Neural crest cell (in vitro differentiated cells): Measurements from ENCODE around the gene EEF1G. TPM values are rescaled to one million over a fixed set of nuclear protein-coding genes. Genes with fewer than 3 reads are reported as not detected.

ENCODE experiments used
- DNase-seq: peaks from one replicate; pipeline ENCODE4 v3.0.0; 2021; ENCODE audit warnings: low read depth, mixed read lengths, low spot score
- H3K27ac Mint-ChIP-seq: one replicate; pipeline ENCODE4 v1.8.0; 2021; ENCODE audit warnings: mild to moderate bottlenecking, mixed read lengths; ENCODE audit not compliant: unreplicated experiment
- H3K27me3 Mint-ChIP-seq: 2 replicates; pipeline ENCODE4 v1.8.0; 2021; ENCODE audit warnings: low read depth, mild to moderate bottlenecking, mixed read lengths
- H3K36me3 Mint-ChIP-seq: 2 replicates; pipeline ENCODE4 v1.8.0; 2021; ENCODE audit warnings: low read depth, mild to moderate bottlenecking, mixed read lengths
- H3K4me1 Mint-ChIP-seq: 2 replicates; pipeline ENCODE4 v1.8.0; 2021; ENCODE audit warnings: mixed read lengths
- H3K4me3 Mint-ChIP-seq: one replicate; pipeline ENCODE4 v1.8.0; 2021; ENCODE audit warnings: mild to moderate bottlenecking, mixed read lengths
- H3K9me3 Mint-ChIP-seq: 2 replicates; pipeline ENCODE4 v1.8.0; 2021; ENCODE audit warnings: mixed read lengths
- total RNA-seq: library from RNA; stranded (reverse); gene quantifications from 2 replicates; pipeline ENCODE4 v1.2.1, GENCODE V29; 2021
- TF ChIP-seq, protein P1 (sequence below): fragments of 200-600 bp; sonication (generic); conservative IDR thresholded peaks from 2 replicates; pipeline ENCODE4 v1.5.0; 2021; ENCODE audit warnings: antibody characterized with exemption, mild to moderate bottlenecking

EEF1G gene
- total RNA-seq, 1 donor from 2014 or later: 2,024 TPM

DNA sequence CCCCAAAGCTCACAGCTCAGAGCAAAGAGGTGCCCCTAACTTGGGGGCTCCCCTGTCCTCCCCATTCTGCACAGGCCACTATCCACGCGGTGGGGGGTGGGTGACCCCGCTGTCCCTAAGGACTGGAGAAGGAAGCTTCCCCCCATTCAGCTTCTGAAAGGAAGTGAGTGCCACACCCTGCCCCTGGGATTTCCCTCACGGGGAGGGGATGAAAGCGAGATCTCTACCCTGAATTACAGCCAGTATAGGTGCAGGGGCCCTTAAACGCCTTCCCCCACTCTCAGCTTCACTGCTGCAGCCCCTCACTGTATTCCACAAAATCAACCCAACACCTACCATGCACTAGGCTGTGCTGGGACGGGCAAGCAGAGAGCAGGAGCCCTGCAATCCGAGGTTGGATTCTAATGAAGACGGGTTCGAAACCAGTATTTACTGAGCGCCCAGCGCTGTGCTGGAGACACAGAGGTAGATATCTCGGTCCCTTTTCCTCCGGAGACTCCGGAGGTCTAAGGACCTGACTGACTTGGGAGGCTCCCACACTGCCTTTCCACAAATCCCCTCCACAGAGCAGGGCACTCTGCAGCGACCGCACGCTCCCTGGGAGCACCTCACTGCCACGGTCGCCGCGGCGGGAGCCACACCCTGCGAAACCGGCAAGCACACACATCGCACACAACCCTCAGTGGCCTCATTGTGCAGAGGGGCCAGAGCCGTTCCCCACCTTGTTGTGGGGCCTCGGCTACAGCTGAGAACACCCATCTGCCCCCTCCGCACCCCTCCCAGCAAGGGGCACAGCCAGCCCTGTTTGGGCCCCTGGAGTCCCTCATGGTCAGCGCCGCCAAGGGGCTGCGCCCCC lies 28.9 kb downstream of the EEF1G start:
- Mint-ChIP-seq H3K36me3 (no peaks in the 10 kb centered on the region), H3K4me3 (peak overlapping the region; percentile 67), H3K27me3 (peaks cover 87% of the 10 kb centered on the region), H3K9me3 (no peaks in the 10 kb centered on the region), H3K27ac (no peak overlapping the region), H3K4me1 (peaks cover 18% of the 10 kb centered on the region)
- TF ChIP-seq, protein P1, sequence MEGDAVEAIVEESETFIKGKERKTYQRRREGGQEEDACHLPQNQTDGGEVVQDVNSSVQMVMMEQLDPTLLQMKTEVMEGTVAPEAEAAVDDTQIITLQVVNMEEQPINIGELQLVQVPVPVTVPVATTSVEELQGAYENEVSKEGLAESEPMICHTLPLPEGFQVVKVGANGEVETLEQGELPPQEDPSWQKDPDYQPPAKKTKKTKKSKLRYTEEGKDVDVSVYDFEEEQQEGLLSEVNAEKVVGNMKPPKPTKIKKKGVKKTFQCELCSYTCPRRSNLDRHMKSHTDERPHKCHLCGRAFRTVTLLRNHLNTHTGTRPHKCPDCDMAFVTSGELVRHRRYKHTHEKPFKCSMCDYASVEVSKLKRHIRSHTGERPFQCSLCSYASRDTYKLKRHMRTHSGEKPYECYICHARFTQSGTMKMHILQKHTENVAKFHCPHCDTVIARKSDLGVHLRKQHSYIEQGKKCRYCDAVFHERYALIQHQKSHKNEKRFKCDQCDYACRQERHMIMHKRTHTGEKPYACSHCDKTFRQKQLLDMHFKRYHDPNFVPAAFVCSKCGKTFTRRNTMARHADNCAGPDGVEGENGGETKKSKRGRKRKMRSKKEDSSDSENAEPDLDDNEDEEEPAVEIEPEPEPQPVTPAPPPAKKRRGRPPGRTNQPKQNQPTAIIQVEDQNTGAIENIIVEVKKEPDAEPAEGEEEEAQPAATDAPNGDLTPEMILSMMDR: no peak
- no peak for DNase-seq

DNA sequence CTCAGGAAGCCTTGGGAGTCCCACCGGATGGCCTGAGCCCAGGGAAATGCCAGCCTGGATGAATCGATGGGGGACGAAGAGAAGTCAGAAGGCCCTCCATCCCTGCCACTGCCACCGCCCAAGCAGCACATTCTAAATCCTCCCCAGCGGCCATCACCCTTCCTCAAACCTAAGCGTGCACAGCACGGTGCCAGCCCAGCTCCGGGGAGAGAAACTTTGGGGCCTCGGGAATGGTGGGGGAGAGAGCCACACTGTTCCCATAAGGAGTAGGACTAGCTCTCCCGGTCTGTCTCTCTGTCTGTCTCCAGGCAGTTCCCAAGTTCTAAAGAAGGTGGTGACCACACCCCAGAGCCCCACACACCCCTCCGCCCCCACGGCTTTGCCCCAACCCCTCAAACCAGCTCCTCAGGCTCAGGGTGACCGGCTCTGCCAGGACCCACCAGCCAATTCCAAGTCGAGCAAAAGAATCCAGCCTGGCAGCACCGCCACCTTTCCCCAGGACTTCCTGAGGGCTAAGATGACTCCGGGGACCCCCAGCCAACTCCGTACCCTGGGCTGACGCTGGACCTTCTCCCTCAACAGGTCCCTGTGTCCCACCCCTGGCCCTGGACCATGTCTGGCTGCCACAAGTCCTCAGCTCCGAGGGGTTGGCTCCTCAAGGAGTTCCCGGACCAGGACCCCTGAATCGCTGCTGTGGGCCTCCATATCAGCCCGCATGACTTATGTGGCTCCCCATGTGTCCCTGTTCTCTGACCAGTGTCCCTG lies 29.8 kb downstream of the EEF1G start:
- no peaks in the 10 kb centered on the region for H3K36me3 Mint-ChIP-seq
- H3K27ac Mint-ChIP-seq: no peak overlapping the region

DNA sequence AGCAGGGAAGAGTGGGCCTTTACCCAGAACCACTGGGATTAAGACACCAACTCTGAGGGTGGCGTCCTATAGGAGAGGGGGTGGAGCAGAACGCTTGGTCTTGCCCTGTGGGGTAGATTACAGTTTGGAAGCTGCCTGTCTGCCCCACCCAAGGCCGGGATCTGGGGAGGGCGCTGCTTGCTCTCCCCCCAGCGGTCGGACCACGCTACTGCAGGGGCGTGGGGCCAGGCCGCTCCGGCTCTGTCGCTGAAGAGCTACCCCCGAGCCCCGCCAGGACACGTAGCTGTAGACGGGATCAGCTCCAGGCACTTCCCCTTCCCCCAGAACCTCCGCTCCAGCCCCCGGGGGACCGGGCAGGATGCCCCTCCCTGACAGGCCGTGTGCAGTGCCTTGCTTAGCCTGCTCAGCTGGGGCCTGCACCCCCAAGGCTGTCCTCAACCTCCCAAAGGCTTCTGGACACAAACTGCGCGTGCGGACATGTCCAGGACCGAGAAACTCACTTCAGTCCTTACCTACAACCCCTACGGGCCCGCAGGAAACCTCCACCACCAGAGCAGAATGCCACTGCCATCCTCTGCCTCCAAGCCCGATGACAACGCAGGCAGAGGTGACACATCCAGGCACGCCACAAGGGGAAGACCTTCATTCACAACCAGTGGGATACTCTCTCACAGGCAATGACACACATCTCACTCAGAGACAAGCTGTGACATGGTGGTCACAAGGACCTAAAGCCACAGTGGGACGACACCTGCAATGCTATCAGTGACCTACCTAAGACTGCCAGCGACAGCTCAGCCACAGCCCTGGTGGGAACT lies 30.7 kb downstream of the EEF1G start:
- DNase-seq: peak; percentile 83
- TF ChIP-seq, protein P1: peak; percentile 98
- Mint-ChIP-seq H3K27me3 (peaks cover 68% of the 10 kb centered on the region), H3K27ac (no peak overlapping the region), H3K36me3 (no peaks in the 10 kb centered on the region), H3K4me1 (peaks cover 16% of the 10 kb centered on the region), H3K4me3 (no peak overlapping the region), H3K9me3 (no peaks in the 10 kb centered on the region)

More for the DNA sequence above, 29.8 kb downstream of the EEF1G start:
- no peaks in the 10 kb centered on the region for H3K9me3 Mint-ChIP-seq
- H3K4me3 Mint-ChIP-seq: no peak overlapping the region
- DNase-seq: no peak
- H3K4me1 Mint-ChIP-seq: peaks cover 18% of the 10 kb centered on the region
- TF ChIP-seq, protein P1: no peak
- H3K27me3 Mint-ChIP-seq: peaks cover 77% of the 10 kb centered on the region

DNA sequence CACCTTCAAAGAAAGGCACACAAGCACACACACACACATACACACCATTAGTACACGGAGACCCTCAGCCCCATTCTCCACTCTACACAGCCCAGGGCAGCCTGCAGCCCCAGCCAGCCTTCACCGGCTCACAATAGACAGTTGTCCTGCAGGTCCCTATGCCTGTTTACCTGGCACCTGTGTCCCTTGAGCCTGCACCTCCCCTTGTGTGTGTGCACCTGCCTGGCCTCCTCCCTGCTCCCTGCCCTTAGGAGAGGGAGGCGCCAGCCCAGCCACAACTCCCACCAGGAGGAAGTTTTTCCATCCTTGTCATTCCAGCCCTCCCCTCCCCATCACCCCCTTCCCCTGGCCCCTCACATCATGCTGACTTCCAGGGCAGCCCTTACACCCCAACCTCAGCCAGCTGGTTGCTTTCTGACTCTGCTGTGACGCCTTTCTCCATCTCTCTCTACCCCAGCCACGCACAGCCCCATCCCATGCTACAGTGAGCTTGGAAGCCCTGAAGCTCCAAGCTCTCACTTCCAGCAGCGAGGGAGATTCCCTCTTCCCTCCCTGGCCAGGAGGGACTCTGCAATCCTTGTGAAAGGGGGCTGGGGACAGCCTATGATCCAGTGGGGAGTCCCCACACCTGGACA lies 31.5 kb downstream of the EEF1G start:
- H3K27ac Mint-ChIP-seq: no peak overlapping the region
- TF ChIP-seq, protein P1: no peak
- H3K4me1 Mint-ChIP-seq: peaks cover 9% of the 10 kb centered on the region
- no peaks in the 10 kb centered on the region for H3K36me3 Mint-ChIP-seq
- peaks cover 61% of the 10 kb centered on the region for H3K27me3 Mint-ChIP-seq
- H3K9me3 Mint-ChIP-seq: no peaks in the 10 kb centered on the region
- H3K4me3 Mint-ChIP-seq: no peak overlapping the region
- no peak for DNase-seq
